HG03196 (cell line): ENCODE data around the gene IQGAP2.

ENCODE experiments used
- ATAC-seq: cut with Tn5 transposase; IDR thresholded peaks from one replicate; pipeline ENCODE4 v1.9.1; 2021; ENCODE audit not compliant: unreplicated experiment

The IQGAP2 gene

GRCh38 chr5:76565009-76565408 is 161.9 kb downstream of the IQGAP2 start:
- no peak for ATAC-seq

- no peak for ATAC-seq
Measured at GRCh38 chr5:76570153-76570552, 167.1 kb downstream of the IQGAP2 start.

GRCh38 chr5:76571559-76571958 is 168.5 kb downstream of the IQGAP2 start:
- ATAC-seq = no peak

- ATAC-seq = no peak
Measured at GRCh38 chr5:76576450-76576849, 173.4 kb downstream of the IQGAP2 start.

GRCh38 chr5:76576996-76577395 is 173.9 kb downstream of the IQGAP2 start:
- ATAC-seq = no peak

- ATAC-seq = no peak
Measured at GRCh38 chr5:76579166-76579937, 176.3 kb downstream of the IQGAP2 start.

- ATAC-seq = no peak
Measured at GRCh38 chr5:76580981-76581380, 177.9 kb downstream of the IQGAP2 start.

- peak; percentile 85 for ATAC-seq
Measured at GRCh38 chr5:76582230-76583162, 179.4 kb downstream of the IQGAP2 start.

GRCh38 chr5:76583163-76584047 is 180.3 kb downstream of the IQGAP2 start:
- ATAC-seq = no peak

- ATAC-seq = no peak
Measured at GRCh38 chr5:76585783-76586217, 182.7 kb downstream of the IQGAP2 start.

GRCh38 chr5:76586531-76586930 is 183.4 kb downstream of the IQGAP2 start:
- ATAC-seq = no peak

GRCh38 chr5:76590027-76590426 is 186.9 kb downstream of the IQGAP2 start:
- ATAC-seq = peak; percentile 94

GRCh38 chr5:76591366-76591765 is 188.3 kb downstream of the IQGAP2 start:
- no peak for ATAC-seq

GRCh38 chr5:76592692-76593091 is 189.6 kb downstream of the IQGAP2 start:
- no peak for ATAC-seq

- no peak for ATAC-seq
Measured at GRCh38 chr5:76594107-76594506, 191.0 kb downstream of the IQGAP2 start.

- no peak for ATAC-seq
Measured at GRCh38 chr5:76595755-76596481, 192.8 kb downstream of the IQGAP2 start.

GRCh38 chr5:76598531-76598930 is 195.4 kb downstream of the IQGAP2 start:
- no peak for ATAC-seq

GRCh38 chr5:76600716-76601115 is 197.6 kb downstream of the IQGAP2 start:
- ATAC-seq = no peak

- no peak for ATAC-seq
Measured at GRCh38 chr5:76601470-76601869, 198.4 kb downstream of the IQGAP2 start.

- ATAC-seq = no peak
Measured at GRCh38 chr5:76602094-76602726, 199.1 kb downstream of the IQGAP2 start.
